GM23248 (cell line): ENCODE data around the gene EIPR1. TPM values are rescaled to one million over a fixed set of nuclear protein-coding genes. Genes with fewer than 3 reads are reported as not detected.

ENCODE experiments used
- DNase-seq: peaks from one replicate; pipeline ENCODE4 v3.0.0-alpha.2; 2015
- H2AFZ ChIP-seq: fragments of 200-600 bp; sonication (generic); 2 replicates; pipeline ENCODE4 v1.6.1; 2016; ENCODE audit warnings: antibody characterized with exemption
- H3F3A ChIP-seq: fragments of 200-600 bp; sonication (generic); 2 replicates; pipeline ENCODE4 v1.6.1; 2016; ENCODE audit warnings: mild to moderate bottlenecking, antibody characterized with exemption, mixed run types; ENCODE audit not compliant: insufficient read depth
- H3K27ac ChIP-seq: fragments of 200-600 bp; sonication (generic); 2 replicates; pipeline ENCODE4 v1.5.1; 2016; ENCODE audit warnings: mild to moderate bottlenecking
- H3K27me3 ChIP-seq: fragments of 200-600 bp; sonication (generic); replicated peaks from 2 replicates; pipeline ENCODE4 v1.6.1; 2016; ENCODE audit warnings: mild to moderate bottlenecking; ENCODE audit not compliant: insufficient read depth
- H3K36me3 ChIP-seq: fragments of 200-600 bp; sonication (generic); 2 replicates; pipeline ENCODE4 v1.6.1; 2016; ENCODE audit warnings: low read depth, mild to moderate bottlenecking
- H3K4me1 ChIP-seq: fragments of 200-600 bp; sonication (generic); 2 replicates; pipeline ENCODE4 v1.6.1; 2016; ENCODE audit warnings: mild to moderate bottlenecking; ENCODE audit not compliant: insufficient read depth
- H3K4me2 ChIP-seq: fragments of 200-600 bp; sonication (generic); one replicate; pipeline ENCODE4 v1.6.1; 2016; ENCODE audit warnings: mild to moderate bottlenecking; ENCODE audit not compliant: unreplicated experiment
- H3K4me3 ChIP-seq: fragments of 200-600 bp; sonication (generic); 2 replicates; pipeline ENCODE4 v1.5.1; 2016; ENCODE audit warnings: mild to moderate bottlenecking
- H3K79me2 ChIP-seq: fragments of 200-600 bp; sonication (generic); 2 replicates; pipeline ENCODE4 v1.6.1; 2016; ENCODE audit warnings: mild to moderate bottlenecking; ENCODE audit not compliant: insufficient read depth
- H3K9ac ChIP-seq: fragments of 200-600 bp; sonication (generic); 2 replicates; pipeline ENCODE4 v1.6.1; 2016; ENCODE audit warnings: mild to moderate bottlenecking
- H3K9me2 ChIP-seq: fragments of 200-600 bp; sonication (generic); 2 replicates; pipeline ENCODE4 v1.6.1; 2016; ENCODE audit warnings: mixed run types, mild to moderate bottlenecking, moderate library complexity; ENCODE audit not compliant: insufficient read depth
- H3K9me3 ChIP-seq: fragments of 200-600 bp; sonication (generic); one replicate; pipeline ENCODE4 v1.6.1; 2017; ENCODE audit warnings: low read depth
- H4K20me1 ChIP-seq: fragments of 200-600 bp; sonication (generic); 2 replicates; pipeline ENCODE4 v1.6.0; 2016; ENCODE audit not compliant: insufficient read depth
- EZH2 ChIP-seq: fragments of 200-600 bp; sonication (generic); IDR thresholded peaks from 2 replicates; pipeline ENCODE4 v1.6.1; 2018; ENCODE audit warnings: antibody characterized with exemption, mild to moderate bottlenecking; ENCODE audit not compliant: insufficient read depth, poor library complexity, severe bottlenecking
- EZH2phosphoT487 ChIP-seq: fragments of 200-600 bp; sonication (generic); IDR thresholded peaks from 2 replicates; pipeline ENCODE4 v1.6.1; 2018; ENCODE audit warnings: antibody characterized with exemption, moderate library complexity, mild to moderate bottlenecking, low read depth; ENCODE audit not compliant: insufficient read depth
- WGBS, 2 experiments: methylation state at CpG; one replicate each; pipeline ENCODE4 v1.1.6; 2015 to 2017; ENCODE audit warnings: low lambda C conversion rate in 2 of 2, low coverage in 1 of 2; ENCODE audit errors: missing lambda C conversion rate in 2 of 2; 5-methylcytosine and 5-hydroxymethylcytosine counted together
- in situ Hi-C: fragments of 300-500 bp; cut with MboI; formaldehyde crosslinking; loops from 2 replicates; pipeline ENCODE4 v1.15.0; 2020
- polyA plus RNA-seq: library from polyadenylated mRNA; unstranded; fragments of >200 nt; fragmentation: Nextera tagmentation; extraction: Ambion mirVana; gene quantifications from 2 replicates; pipeline ENCODE4 v1.2.1, GENCODE V29; 2016
- total RNA-seq: library from RNA; depleted of rRNA; stranded (reverse); fragments of >200 nt; shearing (Covaris generic); gene quantifications from 2 replicates; pipeline ENCODE4 v1.2.3, GENCODE V29; 2014

The EIPR1 gene
- total and polyA plus RNA-seq, 2 experiments from 2014 or later: 20.2 to 46.5 TPM

- no peak overlapping the region for H3K4me3 ChIP-seq
- WGBS, 2 experiments: 90 to 94% methylated on average over 25 to 26 of the region's 26 CpGs
These were observed 202.7 kb downstream of the EIPR1 start for GRCh38 chr2:3174626-3175567.

GRCh38 chr2:3173031-3173430 is 204.6 kb downstream of the EIPR1 start:
- no peak overlapping the region for H3K4me3 ChIP-seq
- H2AFZ ChIP-seq: no peak overlapping the region
- H4K20me1 ChIP-seq: no peaks in the 10 kb centered on the region
- TF ChIP-seq EZH2 (no peak), EZH2phosphoT487 (no peak)
- H3K36me3 ChIP-seq: no peaks in the 10 kb centered on the region
- H3K9ac ChIP-seq: no peak overlapping the region
- H3K9me3 ChIP-seq: no peaks in the 10 kb centered on the region
- in situ Hi-C loops: no loop called here
- H3K9me2 ChIP-seq: no peaks in the 10 kb centered on the region
- no peak overlapping the region for H3K4me2 ChIP-seq
- no peak overlapping the region for H3K27ac ChIP-seq
- H3K79me2 ChIP-seq: no peaks in the 10 kb centered on the region
- 91 to 92% methylated on average over 14 of the region's 14 CpGs for WGBS, 2 experiments
- no peak for DNase-seq
- H3F3A ChIP-seq: peaks cover 19% of the 10 kb centered on the region
- H3K4me1 ChIP-seq: peaks cover 14% of the 10 kb centered on the region
- no peaks in the 10 kb centered on the region for H3K27me3 ChIP-seq

More at GRCh38 chr2:3174626-3175567, 202.7 kb downstream of the EIPR1 start:
- Histone ChIP-seq H3K27ac (no peak overlapping the region), H3K9me2 (no peaks in the 10 kb centered on the region), H2AFZ (no peak overlapping the region), H3K4me1 (no peaks in the 10 kb centered on the region), H3K9me3 (no peaks in the 10 kb centered on the region), H3K4me2 (no peak overlapping the region), H4K20me1 (no peaks in the 10 kb centered on the region), H3K9ac (no peak overlapping the region), H3K27me3 (no peaks in the 10 kb centered on the region), H3K36me3 (no peaks in the 10 kb centered on the region), H3K79me2 (no peaks in the 10 kb centered on the region), H3F3A (peaks cover 3% of the 10 kb centered on the region; the same call in 1 of the 2 replicates)
- in situ Hi-C loops: no loop called here
- no peak for TF ChIP-seq EZH2
- TF ChIP-seq EZH2phosphoT487: no peak
- DNase-seq: no peak

GRCh38 chr2:3172265-3172935 is 205.2 kb downstream of the EIPR1 start:
- no peak overlapping the region for H3K4me2 ChIP-seq
- H3F3A ChIP-seq: peaks cover 22% of the 10 kb centered on the region
- H3K27me3 ChIP-seq: no peaks in the 10 kb centered on the region
- H2AFZ ChIP-seq: no peak overlapping the region
- no peaks in the 10 kb centered on the region for H4K20me1 ChIP-seq
- no peaks in the 10 kb centered on the region for H3K9me2 ChIP-seq
- in situ Hi-C loops: no loop called here
- no peak for TF ChIP-seq EZH2phosphoT487
- no peak for TF ChIP-seq EZH2
- H3K27ac ChIP-seq: no peak overlapping the region
- no peak overlapping the region for H3K9ac ChIP-seq
- peaks cover 15% of the 10 kb centered on the region for H3K4me1 ChIP-seq
- DNase-seq: no peak
- H3K36me3 ChIP-seq: no peaks in the 10 kb centered on the region
- H3K4me3 ChIP-seq: no peak overlapping the region
- no peaks in the 10 kb centered on the region for H3K79me2 ChIP-seq
- no peaks in the 10 kb centered on the region for H3K9me3 ChIP-seq
- WGBS, 2 experiments: 91 to 93% methylated on average over 18 of the region's 18 CpGs

- no peak for DNase-seq
- H3F3A ChIP-seq: peaks cover 22% of the 10 kb centered on the region
- H3K4me2 ChIP-seq: no peak overlapping the region
- H3K36me3 ChIP-seq: no peaks in the 10 kb centered on the region
- TF ChIP-seq EZH2: no peak
- no peak for TF ChIP-seq EZH2phosphoT487
- H3K27ac ChIP-seq: no peak overlapping the region
- H3K9ac ChIP-seq: no peak overlapping the region
- H2AFZ ChIP-seq: no peak overlapping the region
- H3K4me3 ChIP-seq: no peak overlapping the region
- H3K27me3 ChIP-seq: no peaks in the 10 kb centered on the region
- H3K79me2 ChIP-seq: no peaks in the 10 kb centered on the region
- H3K9me3 ChIP-seq: no peaks in the 10 kb centered on the region
- no peaks in the 10 kb centered on the region for H3K9me2 ChIP-seq
- H3K4me1 ChIP-seq: peaks cover 15% of the 10 kb centered on the region
- H4K20me1 ChIP-seq: no peaks in the 10 kb centered on the region
- 84 to 86% methylated on average over 17 of the region's 17 CpGs for WGBS, 2 experiments
- in situ Hi-C loops: no loop called here
These were observed 205.9 kb downstream of the EIPR1 start for GRCh38 chr2:3171564-3172264.
